ENCODE results near the gene PRLR. TPM values are rescaled to one million over a fixed set of nuclear protein-coding genes. Genes with fewer than 3 reads are reported as not detected.
"Not testable (repeated sequence)": the region's sequence is repeated elsewhere in the genome, so short reads cannot be mapped to it uniquely, and the experiment has no call there.

PRLR gene
- total and polyA plus RNA-seq, 2 of the 13 experiments (the other 11 are each of a cell fraction or from before 2014, with no cell fraction given), result 12.2 to 13.3 TPM

GRCh38 chr5:35103637-35104299 lies 126.5 kb downstream of the PRLR start:
- POLR2A ChIA-PET, result interaction anchor here (1.0 kb wide), 1 partner anchor 31 kb away, joined by 4 read pairs; no protein-coding TSS in a partner anchor
- Histone ChIP-seq H3K4me1 (ENCODE audit: insufficient read depth, low read length) (peaks cover 19% of the 10 kb centered on the region), H4K20me1 (ENCODE audit: insufficient read depth, low read length) (no peaks in the 10 kb centered on the region), H3K27ac (ENCODE audit: extremely low read length, insufficient read depth, low read length) (no peak overlapping the region), H3K27me3 (ENCODE audit: control insufficient read depth in 1 of 2, insufficient read depth in 2 of 2, low read length in 2 of 2) (no peaks in the 10 kb centered on the region), H3K36me3 (replicated peaks in 1 of 2; ENCODE audit: control insufficient read depth in 1 of 2, insufficient read depth in 2 of 2, low read length in 2 of 2) (no peaks in the 10 kb centered on the region), H3K4me2 (ENCODE audit: low read depth, low read length) (no peak overlapping the region), H3K4me3 (replicated peaks in 1 of 3; ENCODE audit: insufficient read depth in 1 of 3, low read depth in 2 of 3, low read length in 3 of 3) (no peak overlapping the region), H3K79me2 (ENCODE audit: insufficient read depth, low read length) (no peaks in the 10 kb centered on the region), H2AFZ (ENCODE audit: low read length) (no peak overlapping the region), H3K9me3 (ENCODE audit: low read length) (no peaks in the 10 kb centered on the region), H3K9ac (ENCODE audit: insufficient read depth, low read depth, low read length) (no peak overlapping the region)
- 87% methylated on average over 5 of the region's 5 CpGs for WGBS (ENCODE audit: low lambda C conversion rate)
- no peak for FAIRE-seq
- CTCF ChIA-PET (ENCODE audit: low intra/inter-chr PET ratio, low total read pairs), result interaction anchor here (1.1 kb wide), 1 partner anchor 80 kb away, joined by 3 read pairs; no protein-coding TSS in a partner anchor
- no TSS peak for BruUV-seq (replicated peaks)
- DNase-seq (ENCODE audit: low spot score), result no peak
- in situ Hi-C loops (cut with HindIII; ENCODE audit: extremely low pct_ligation_motif_present, low pct_unique_long_range_greater_than_20kb) (no loop called here), intact Hi-C loops (cut with micrococcal nuclease; ENCODE audit: unreplicated experiment) (no loop called here)
- no peak for ATAC-seq
- TF ChIP-seq HES4 (CRISPR knock-in tag; IDR thresholded peaks at IDR 0.05; ENCODE audit: borderline replicate concordance) (no peak), MAF1 (CRISPR knock-in tag; IDR thresholded peaks at IDR 0.05; ENCODE audit: borderline replicate concordance) (no peak), KMT2B (CRISPR knock-in tag; IDR thresholded peaks at IDR 0.05) (no peak), ZNF510 (CRISPR knock-in tag; IDR thresholded peaks at IDR 0.05; ENCODE audit: low read depth) (no peak), ZNF569 (CRISPR knock-in tag; IDR thresholded peaks at IDR 0.05; ENCODE audit: borderline replicate concordance) (no peak), NFE2 (CRISPR knock-in tag; IDR thresholded peaks at IDR 0.05) (no peak), SOX5 (CRISPR knock-in tag; IDR thresholded peaks at IDR 0.05; ENCODE audit: borderline replicate concordance) (no peak)

GRCh38 chr5:35101720-35102119 lies 128.6 kb downstream of the PRLR start:
- CTCF ChIA-PET (ENCODE audit: low intra/inter-chr PET ratio, low total read pairs); H3K36me3 ChIP-seq (replicated peaks in 1 of 2; ENCODE audit: control insufficient read depth in 1 of 2, insufficient read depth in 2 of 2, low read length in 2 of 2); intact Hi-C loops (cut with micrococcal nuclease; ENCODE audit: unreplicated experiment); ATAC-seq; H3K4me3 ChIP-seq (replicated peaks in 1 of 3; ENCODE audit: insufficient read depth in 1 of 3, low read depth in 2 of 3, low read length in 3 of 3); in situ Hi-C loops (cut with HindIII; ENCODE audit: extremely low pct_ligation_motif_present, low pct_unique_long_range_greater_than_20kb); FAIRE-seq; H3K9me3 ChIP-seq (ENCODE audit: low read length); H3K27ac ChIP-seq (ENCODE audit: extremely low read length, insufficient read depth, low read length); H3K27me3 ChIP-seq (ENCODE audit: control insufficient read depth in 1 of 2, insufficient read depth in 2 of 2, low read length in 2 of 2); H2AFZ ChIP-seq (ENCODE audit: low read length); BruUV-seq (replicated peaks); H4K20me1 ChIP-seq (ENCODE audit: insufficient read depth, low read length); H3K9ac ChIP-seq (ENCODE audit: insufficient read depth, low read depth, low read length); H3K4me2 ChIP-seq (ENCODE audit: low read depth, low read length); POLR2A ChIA-PET; DNase-seq (ENCODE audit: low spot score); H3K79me2 ChIP-seq (ENCODE audit: insufficient read depth, low read length): not testable (repeated sequence)
- peaks cover 19% of the 10 kb centered on the region for H3K4me1 ChIP-seq (ENCODE audit: insufficient read depth, low read length)
- WGBS (ENCODE audit: low lambda C conversion rate), result 99% methylated on average over 9 of the region's 9 CpGs
